GM21447 (cell line): ENCODE measurements around the gene PITPNC1.
"Not testable (repeated sequence)": the region's sequence is repeated elsewhere in the genome, so short reads cannot be mapped to it uniquely, and the experiment has no call there.

ENCODE experiments used
- ATAC-seq: cut with Tn5 transposase; IDR thresholded peaks from one replicate; pipeline ENCODE4 v1.9.1; 2021; ENCODE audit not compliant: unreplicated experiment

Gene PITPNC1

DNA sequence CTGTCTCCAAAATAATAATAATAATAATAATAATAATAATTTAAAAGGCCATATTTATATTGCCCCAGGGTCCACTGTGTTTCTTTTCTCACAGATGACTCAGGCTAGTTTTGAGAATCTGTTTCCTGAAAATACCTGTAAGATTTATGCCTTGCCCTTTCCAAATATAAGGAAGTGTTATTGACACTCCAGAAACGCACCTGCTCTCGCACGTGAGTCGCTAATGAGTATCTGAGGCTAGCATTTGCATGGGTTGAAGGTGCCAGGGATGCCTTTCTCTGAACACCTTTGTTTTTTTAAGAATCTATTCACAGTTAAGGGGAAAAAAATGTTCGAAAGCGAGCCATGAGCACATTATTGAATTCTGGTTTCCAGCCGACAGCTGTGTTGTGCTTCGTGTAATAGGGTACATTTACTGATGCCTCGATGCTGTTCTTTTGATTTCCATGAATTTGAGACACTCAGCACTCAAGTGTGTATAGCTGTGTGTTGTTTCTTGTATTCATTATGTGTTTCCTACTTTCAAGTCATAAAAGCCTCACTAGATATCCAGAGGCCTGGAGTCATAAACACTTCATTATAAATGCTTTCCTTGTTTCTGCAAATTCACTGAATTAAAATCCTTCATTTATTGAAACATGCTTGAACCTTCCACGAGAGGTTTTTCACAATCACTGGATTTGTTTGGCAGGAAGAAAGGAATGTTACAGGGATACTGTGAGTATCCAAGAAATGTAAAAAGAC is 295.7 kb downstream of the PITPNC1 start:
- no peak for ATAC-seq

DNA sequence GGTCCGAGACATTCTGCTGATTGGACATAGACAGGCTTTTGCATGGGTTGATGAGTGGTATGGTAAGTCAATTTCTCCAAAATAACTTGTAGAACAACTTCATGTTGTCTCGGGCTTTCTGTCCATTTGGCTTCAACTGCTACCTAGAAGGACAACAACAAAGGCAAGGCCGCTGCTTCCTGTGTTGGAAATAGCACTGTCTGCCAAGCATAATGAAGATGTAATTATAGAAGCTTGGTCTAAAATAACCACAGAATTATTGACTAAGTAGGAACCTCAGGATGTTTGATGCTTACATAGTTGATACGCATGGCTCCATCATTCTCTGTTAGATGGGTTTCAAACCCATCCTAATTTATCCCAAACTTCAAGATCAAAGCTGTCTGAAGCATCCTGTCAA is 298.4 kb downstream of the PITPNC1 start:
- ATAC-seq = no peak

DNA sequence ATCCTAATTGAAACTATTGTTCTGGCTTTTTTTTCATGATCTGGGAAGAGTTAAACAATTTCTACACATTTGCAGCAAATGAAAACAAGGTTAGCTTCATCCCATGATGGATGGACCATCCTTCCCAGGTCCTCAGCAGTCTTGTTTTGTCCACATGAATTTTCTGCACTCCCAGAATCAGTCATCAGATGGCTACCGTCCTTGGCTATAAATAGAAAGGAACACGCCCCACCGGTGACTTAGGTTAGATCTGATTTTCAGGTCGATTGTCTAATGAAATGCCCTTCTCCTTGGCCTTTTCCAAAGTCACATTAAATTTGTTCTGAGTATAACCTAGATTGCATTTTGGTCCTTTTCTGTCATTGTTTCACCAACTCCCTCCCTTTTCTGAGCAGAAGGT is 299.2 kb downstream of the PITPNC1 start:
- no peak for ATAC-seq

DNA sequence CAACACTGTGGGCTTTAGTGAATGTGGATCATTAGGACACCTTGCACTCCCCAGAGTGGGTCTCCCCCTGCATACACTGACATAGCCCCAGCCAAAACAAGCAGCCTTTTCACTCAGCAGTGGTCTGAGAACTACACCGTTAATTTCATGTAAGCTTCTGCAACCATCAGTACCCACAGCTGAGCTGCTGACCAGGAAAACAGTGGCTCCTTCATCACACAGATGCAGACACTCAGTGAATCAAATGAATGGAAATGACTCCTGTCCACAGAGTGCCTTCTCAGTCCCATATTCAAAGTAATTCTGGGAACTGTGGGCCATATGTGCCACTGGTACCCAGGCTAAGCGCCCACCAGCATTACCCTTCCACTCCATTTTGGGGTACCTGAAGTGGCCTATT is 301.3 kb downstream of the PITPNC1 start:
- no peak for ATAC-seq

DNA sequence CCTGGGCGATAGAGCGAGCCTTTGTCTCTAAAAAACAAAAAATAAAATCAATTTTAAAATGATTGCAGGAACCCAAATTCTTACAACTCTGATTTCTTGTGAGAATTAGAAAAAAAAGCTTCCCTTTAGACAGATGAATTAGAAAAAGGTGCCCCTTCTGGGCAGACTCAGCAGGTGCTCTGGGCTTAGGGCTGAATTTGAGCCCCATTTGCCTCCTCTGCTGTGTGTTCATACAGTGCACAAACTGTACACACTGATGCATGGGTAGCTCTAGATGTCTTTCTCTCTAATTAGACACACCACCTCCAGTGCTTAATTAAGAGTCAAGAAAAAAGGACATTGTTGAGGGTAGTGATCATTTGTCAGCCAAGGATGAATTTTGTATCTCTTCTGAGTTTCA is 302.1 kb downstream of the PITPNC1 start:
- ATAC-seq = no peak

DNA sequence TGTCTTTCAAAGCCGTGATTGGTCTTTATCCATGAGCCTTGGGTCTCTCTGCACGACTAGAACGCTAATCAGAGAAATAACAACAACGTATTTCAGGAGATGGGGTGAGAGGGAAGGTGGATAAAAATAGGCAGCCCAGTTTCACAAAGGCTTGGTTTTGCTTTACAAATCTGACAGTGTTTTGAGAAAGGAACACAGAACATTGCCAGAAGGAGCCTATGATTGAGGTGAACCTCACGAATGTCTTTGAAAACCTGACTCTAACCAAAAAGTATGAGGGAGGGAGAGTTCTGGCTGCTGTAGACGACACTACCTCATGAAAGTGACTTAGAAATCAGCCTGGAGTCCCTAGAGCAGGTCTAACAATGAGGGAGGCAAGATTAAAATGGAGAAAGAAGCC is 302.6 kb downstream of the PITPNC1 start:
- no peak for ATAC-seq

DNA sequence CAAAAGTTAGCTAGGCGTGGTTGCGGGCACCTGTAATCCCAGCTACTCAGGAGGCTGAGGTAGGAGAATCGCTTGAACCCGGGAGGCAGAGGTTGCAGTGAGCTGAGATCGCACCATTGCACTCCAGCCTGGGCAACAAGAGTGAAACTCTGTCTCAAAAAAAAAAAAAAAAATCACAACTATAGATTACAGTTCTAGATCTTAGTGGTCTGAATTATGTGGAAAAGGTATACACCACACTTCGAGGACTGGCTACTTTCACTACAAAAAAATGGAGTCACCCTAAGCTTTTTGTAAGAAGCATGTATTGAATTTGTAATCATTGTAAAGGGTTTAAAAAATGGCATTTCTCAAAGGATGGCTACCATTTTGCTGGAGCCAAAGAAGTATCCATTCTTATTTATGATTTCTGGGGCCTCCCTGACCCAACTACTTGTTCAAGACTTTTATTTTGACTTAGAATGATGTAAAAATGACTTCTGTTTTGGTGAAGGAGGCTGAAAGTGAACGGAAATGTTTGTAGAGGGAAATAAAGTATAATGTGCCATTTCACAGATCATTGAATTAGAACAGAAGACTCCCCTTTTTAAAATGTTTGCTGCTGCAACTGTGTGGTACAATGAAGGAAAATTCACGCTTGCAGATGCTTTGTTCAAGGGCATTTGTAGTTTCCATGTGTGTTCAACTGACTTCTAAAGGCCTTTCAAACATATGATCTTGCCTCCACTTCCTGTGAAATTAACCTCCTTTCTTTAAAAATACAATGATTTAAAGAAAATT is 303.6 kb downstream of the PITPNC1 start:
- no peak for ATAC-seq

DNA sequence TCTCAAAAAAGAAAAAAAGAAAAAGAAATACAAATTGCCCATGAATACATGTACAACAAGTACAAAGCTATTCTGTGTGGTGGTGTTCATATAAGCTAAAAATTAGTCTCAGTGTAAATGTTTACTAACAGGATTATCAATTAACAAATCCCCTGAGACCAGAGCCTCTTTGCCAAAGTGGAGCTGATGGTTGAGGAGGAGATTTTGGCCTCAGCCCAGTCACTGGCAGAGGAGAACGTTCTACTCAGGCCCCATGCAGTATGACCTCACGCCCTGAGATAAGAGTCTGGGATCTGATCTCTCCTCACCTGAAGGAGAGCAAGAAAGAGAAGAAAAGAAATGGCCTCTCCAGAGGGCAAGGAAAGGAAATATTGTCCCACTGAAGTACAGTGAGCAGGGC is 305.1 kb downstream of the PITPNC1 start:
- ATAC-seq = no peak

DNA sequence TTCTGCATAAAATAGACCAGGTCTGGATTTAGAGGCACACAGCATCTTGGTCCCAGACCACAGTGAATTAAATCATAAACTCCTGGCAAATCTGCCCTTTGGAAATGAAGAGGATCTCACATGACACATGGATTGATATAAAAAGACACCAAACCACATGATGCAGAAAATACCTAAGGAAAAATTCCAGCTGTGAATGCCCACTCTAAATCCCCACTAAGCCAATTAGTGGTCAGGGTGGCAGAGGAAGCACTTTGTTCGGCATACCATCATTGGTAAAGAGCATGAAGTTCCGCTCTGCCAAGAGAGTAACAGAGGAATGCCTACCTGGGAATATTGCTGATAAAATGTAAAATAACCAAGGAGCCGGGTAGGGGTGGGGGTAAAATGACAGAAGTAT is 308.3 kb downstream of the PITPNC1 start:
- no peak for ATAC-seq

DNA sequence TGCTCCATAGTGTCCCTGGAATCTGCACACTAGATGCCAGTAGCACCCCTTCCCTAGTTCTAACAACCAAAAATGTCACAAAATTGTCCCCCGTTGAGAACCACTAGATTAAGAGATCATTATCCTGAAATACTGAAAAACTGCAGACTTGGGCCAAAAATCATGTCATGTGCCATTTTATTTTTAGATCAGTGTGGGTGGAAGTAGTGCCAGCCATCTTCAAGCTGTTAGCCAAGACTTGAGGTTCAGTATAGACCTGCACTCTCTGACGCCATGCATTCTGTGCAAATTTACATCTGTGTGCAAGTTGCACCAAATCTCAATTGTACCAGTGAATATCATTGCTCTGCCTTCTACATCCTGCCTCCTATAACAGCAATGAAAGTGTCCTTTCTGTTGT is 309.2 kb downstream of the PITPNC1 start:
- no peak for ATAC-seq

DNA sequence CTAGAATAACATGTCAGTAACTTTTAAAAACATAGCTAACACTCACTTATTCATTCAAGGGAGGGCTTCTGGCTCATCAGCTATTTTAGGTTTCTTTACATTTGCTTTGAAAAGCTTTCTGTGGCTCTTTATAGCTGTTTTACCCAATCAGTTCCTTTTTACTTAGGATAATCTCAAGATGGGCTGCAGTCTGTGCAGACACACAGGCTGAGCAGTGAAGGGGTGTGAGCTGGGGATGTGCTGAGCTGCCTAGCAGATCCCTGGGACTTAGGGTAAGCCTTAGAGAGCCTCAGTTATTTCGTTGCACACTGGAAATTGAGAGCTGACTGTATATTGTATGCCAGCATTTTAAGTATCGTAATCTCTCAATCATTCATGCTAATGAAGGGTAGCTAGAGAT is 310.4 kb downstream of the PITPNC1 start:
- ATAC-seq = no peak

DNA sequence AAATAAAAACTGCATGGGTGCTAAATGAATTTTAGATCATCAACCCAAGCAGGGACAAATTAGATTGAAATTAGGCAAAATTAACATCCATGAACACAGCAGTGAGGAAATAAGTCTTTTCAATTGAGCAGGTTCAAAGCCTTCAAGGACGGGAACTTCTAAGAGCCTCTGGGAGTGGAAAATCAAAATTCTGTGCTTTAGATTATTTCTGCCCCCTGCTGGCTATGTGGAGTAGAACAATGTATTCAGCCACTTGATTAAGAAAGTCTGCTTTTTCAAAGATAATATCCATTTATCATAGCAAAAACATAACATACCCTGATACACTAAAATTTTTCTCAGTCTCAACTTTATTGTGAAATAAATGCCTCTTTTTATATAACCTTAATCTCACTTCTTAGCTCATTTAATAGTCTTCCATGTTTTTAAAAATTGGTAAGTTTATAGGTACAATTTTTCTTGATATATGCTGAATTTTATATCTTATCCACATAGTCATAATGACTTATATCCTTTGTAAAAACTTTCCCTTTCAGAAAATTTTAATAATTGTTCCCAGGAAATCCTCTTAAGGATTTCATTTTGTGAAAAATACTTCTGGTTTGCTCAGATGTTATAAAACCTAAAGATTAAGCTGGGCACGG is 312.6 kb downstream of the PITPNC1 start:
- no peak for ATAC-seq

DNA sequence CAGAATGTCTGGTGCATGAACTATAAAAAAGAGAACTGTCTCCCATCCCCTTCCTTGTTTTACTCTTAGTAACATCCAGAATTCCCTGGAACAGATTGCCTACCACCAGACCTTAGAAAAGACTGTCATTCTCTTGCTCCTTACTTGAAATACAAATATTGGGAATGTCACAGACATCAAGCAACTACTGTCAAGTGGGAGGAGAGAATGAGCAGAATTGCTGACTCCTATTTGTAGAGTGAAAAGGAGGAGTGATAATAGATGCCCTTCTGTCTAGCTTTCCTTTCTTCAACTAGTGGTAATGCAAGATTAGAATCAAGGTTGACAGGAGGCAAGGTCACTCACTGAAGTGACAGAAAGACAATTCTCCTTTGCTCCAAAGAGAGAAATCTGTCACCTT is 316.7 kb downstream of the PITPNC1 start:
- ATAC-seq = no peak

DNA sequence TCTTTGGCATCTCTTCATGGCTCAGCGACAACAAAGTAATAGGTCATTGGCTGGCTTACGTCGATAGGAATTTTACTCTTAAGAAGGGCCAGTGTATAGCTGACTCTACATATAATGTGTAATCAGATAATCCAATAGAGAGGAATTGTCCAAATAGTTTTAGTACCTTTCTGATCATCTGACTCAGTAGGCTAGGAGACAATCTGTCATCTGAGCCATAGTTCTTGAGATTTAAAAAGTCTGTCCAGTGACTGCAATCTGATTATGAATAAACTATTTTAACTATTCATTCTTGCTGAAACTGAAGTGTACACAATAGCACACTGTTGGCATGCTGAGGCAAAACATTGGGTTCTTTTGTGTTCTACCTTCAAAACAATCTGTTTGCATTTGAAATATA is 319.3 kb downstream of the PITPNC1 start:
- ATAC-seq = no peak

DNA sequence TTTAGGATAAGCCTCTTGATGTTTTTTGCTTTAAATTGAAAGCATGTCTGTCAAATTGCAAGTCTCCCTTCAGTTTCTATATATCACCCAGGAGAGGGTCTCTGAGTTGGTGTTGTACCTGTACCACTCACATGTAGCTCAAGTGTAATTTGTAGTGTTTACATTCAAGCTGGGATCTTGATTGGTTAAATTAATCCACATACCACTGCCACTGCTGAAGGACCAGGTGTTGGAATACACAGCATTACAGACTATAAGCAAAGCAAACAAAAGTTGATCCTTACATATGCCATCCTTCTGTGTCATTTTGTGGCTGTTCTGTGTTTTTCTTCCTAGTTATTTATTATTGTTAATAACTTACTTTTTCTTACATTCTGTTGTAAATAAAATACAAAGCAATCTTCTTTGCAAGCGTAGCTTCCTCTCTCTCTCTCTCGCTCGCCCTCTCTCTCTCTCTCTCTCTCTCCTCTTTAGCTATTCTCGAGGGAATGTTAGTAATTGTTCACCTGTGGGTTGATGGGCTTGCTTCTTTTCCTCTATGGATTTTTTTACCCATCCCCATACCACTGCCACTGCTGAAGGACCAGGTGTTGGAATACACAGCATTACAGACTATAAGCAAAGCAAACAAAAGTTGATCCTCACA is 319.9 kb downstream of the PITPNC1 start:
- ATAC-seq = no peak

DNA sequence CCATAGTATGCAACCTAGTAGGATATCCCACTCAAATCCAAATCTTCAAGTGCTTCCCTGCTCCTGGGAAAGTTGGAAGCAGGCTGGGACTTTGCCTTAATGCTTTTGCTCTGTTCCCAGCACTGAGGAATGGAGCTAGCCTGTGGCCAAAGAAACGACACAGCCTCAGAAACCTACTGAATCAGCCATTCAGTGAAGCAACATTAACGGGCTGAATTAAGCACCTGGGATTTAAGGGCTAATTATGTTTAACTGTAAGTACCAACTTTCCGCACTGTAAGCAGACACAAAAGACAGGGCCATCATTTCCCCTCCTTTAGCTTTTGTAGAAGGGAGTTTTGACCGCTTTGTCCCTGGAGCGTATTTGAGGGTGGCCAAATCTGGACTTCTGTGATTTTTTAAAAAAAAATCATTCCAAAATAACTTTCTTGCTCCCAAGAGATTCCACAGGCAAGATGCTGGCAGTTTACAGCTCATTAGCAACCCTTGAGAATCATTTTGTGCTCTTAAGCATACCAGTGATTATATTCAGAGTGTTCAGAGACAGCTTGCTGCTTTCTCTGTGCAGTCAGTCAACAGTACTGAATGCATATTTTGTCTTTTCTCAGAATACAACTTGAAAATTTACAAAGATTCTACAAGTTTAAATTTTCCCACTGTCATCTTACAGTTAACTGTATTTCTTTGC is 323.1 kb downstream of the PITPNC1 start:
- no peak for ATAC-seq

DNA sequence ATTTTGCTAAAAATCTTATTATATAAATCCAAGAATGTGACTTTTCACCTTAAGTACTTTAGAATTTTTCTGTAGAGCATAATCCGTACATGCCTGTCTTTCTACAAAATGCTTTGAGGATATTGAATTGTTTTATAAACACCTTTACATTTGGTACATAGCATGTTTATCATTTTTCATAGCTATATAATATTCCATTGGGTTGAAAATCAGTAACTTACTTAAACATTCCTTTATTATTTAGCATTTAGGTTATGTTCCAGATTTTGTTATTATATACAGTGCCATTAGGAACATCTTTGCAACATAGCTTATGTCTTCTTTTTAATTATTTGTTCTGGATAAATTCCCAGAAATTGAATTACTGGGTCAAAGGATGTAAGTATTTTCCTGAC is 323.6 kb downstream of the PITPNC1 start:
- no peak for ATAC-seq

DNA sequence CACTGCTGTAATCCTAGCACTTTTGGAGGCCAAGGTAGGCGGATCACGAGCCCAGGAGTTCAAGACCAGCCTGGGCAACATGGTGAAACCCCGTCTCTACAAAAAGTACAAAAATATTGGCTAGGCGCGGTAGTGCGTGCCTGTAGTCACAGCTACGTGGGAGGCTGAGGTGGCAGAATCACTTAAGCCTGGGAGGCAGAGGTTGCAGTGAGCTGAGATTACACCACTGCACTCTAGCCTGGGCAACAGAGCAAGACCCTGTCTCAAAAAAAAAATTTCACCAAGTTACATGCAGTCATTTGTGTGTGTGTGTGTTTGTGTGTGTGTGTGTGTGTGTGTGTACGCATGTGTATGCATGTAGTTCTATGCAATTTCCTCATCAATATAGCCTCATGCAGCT is 325.8 kb downstream of the PITPNC1 start:
- ATAC-seq = not testable (repeated sequence)

DNA sequence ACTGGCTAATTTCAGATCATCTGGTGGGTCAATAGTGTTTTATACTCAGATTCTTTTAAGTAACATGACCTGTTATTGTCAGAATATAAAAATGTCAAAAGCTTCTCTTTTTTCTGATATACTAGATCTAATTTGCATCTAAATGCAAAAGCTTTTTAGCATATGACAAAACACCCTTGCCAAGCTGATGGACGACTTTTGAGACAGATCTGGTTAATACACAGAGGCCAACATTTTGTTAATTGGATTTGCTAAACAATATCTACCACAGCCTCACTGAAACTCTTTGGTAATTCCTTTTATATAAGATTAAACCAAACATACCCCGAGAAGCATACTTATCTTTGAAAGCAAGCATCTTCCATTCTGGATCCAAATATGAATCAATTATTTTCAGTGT is 330.4 kb downstream of the PITPNC1 start:
- ATAC-seq = no peak

DNA sequence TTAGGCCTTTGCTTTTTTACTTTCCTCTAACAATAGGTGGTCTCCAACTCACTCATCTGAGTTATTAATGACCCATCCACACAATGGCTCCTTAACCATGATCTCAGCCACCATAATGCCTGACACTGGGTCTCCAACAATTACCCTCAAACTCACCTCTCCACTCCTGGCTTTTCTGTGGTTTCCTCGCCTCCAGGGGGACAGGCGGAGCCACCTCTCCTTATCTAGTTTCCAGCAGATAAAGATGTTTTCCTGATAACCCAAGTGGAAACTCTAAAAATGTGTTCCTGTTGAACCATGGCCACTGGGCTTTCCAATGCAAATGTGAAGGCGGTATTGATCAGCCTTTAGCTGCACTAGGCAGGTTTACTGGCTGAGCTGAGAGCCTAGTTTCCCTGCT is 331.3 kb downstream of the PITPNC1 start:
- no peak for ATAC-seq

DNA sequence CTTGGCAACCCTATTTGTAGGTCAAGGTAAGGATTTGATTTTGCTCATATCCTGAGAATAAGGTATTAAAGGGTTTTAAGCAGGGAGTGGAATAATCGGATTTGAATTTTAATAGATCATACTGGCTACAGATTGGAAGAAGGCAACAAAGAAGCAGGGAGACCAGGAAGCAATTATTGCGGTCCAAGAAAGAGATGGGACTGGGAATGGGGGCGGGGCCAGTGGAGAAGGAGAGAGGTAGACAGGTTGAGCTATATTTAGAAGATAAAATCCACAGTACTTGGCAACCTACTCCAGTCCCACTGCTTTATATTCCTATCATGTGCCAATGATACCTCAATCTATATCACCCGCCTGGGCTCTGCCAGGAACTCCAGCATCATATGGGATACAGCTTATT is 334.8 kb downstream of the PITPNC1 start:
- no peak for ATAC-seq
